ENCODE data around the gene BPIFB6. TPM values are rescaled to one million over a fixed set of nuclear protein-coding genes. Genes with fewer than 3 reads are reported as not detected.

The BPIFB6 gene
- polyA plus RNA-seq, 1 donor (not counting 4 experiments of a cell fraction or from before 2014, with no cell fraction given), result not detected

GRCh38 chr20:33034901-33035492, 3.5 kb downstream of the BPIFB6 start:
- H3K4me3 ChIP-seq (ENCODE audit: control insufficient read depth in 2 of 3, extremely low read depth in 1 of 3, insufficient read depth in 2 of 3, low read depth in 1 of 3, low read length in 3 of 3), result no peak overlapping the region
- no peak overlapping the region for H3K9ac ChIP-seq (ENCODE audit: control insufficient read depth, extremely low read depth, insufficient read depth, low read length)
- no peaks in the 10 kb centered on the region for H3K4me1 ChIP-seq (ENCODE audit: control insufficient read depth, extremely low read depth, insufficient read depth, low read length)
- H3K9me1 ChIP-seq (ENCODE audit: control insufficient read depth, extremely low read depth, insufficient read depth, low read length), result no peaks in the 10 kb centered on the region
- DNase-seq (ENCODE audit: low read depth, low spot score) (no peak), FAIRE-seq (no peak)
- dilution Hi-C loops (cut with MboI; ENCODE audit: extremely low pct_ligation_motif_present, low sequenced_read_pairs), result no loop called here
- H3K27me3 ChIP-seq (ENCODE audit: control insufficient read depth, extremely low read depth, insufficient read depth, low read length), result peaks cover 2% of the 10 kb centered on the region
- no peaks in the 10 kb centered on the region for H3K36me3 ChIP-seq (ENCODE audit: control insufficient read depth in 2 of 2, extremely low read depth in 1 of 2, insufficient read depth in 2 of 2, low read length in 2 of 2)
- no peak overlapping the region for H2AFZ ChIP-seq (ENCODE audit: control insufficient read depth, low read length)
- no peaks in the 10 kb centered on the region for H3K79me2 ChIP-seq (ENCODE audit: control insufficient read depth, insufficient read depth, low read length)
- no peaks in the 10 kb centered on the region for H4K20me1 ChIP-seq (ENCODE audit: control insufficient read depth, extremely low read depth, insufficient read depth, low read length)
- no peak for TF ChIP-seq EZH2 (IDR thresholded peaks at IDR 0.05; ENCODE audit: low read length)
- TF ChIP-seq, protein P1, sequence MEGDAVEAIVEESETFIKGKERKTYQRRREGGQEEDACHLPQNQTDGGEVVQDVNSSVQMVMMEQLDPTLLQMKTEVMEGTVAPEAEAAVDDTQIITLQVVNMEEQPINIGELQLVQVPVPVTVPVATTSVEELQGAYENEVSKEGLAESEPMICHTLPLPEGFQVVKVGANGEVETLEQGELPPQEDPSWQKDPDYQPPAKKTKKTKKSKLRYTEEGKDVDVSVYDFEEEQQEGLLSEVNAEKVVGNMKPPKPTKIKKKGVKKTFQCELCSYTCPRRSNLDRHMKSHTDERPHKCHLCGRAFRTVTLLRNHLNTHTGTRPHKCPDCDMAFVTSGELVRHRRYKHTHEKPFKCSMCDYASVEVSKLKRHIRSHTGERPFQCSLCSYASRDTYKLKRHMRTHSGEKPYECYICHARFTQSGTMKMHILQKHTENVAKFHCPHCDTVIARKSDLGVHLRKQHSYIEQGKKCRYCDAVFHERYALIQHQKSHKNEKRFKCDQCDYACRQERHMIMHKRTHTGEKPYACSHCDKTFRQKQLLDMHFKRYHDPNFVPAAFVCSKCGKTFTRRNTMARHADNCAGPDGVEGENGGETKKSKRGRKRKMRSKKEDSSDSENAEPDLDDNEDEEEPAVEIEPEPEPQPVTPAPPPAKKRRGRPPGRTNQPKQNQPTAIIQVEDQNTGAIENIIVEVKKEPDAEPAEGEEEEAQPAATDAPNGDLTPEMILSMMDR (optimal IDR thresholded peaks at IDR 0.05 in 1 of 3, IDR thresholded peaks at IDR 0.05 in 1 of 3, conservative IDR thresholded peaks at IDR 0.05 in 1 of 3; ENCODE audit: extremely low read depth in 1 of 3, insufficient read depth in 2 of 3, low read length in 3 of 3), result no peak
- no peak overlapping the region for H3K4me2 ChIP-seq (ENCODE audit: control insufficient read depth, extremely low read depth, insufficient read depth, low read depth, low read length)
- no peaks in the 10 kb centered on the region for H3K9me3 ChIP-seq (ENCODE audit: control insufficient read depth, low read depth, low read length)
- H3K27ac ChIP-seq (ENCODE audit: control insufficient read depth, insufficient read depth, low read length), result no peak overlapping the region

DNA sequence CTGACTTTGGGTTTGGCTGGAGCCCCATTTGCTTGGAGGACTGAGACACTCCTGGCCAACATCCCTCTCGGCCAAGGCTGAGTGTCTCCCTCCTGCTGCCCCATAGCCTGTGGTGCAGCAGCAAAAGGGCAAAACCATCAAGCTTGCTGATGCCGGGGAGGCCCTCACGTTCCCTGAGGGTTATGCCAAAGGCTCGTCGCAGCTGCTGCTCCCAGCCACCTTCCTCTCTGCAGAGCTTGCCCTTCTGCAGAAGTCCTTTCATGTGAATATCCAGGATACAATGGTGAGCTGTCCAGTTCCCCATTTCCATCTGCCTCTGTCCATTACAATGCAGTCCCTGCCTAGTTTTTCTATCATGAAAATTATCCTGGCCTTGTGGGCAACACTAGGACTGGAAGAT, 6.0 kb downstream of the BPIFB6 start:
- Histone ChIP-seq H3K4me3 (ENCODE audit: control insufficient read depth in 2 of 3, extremely low read depth in 1 of 3, insufficient read depth in 2 of 3, low read depth in 1 of 3, low read length in 3 of 3) (no peak overlapping the region), H3K27me3 (ENCODE audit: control insufficient read depth, extremely low read depth, insufficient read depth, low read length) (peaks cover 3% of the 10 kb centered on the region), H3K4me1 (ENCODE audit: control insufficient read depth, extremely low read depth, insufficient read depth, low read length) (no peaks in the 10 kb centered on the region), H2AFZ (ENCODE audit: control insufficient read depth, low read length) (no peak overlapping the region), H3K79me2 (ENCODE audit: control insufficient read depth, insufficient read depth, low read length) (no peaks in the 10 kb centered on the region), H3K27ac (ENCODE audit: control insufficient read depth, insufficient read depth, low read length) (no peak overlapping the region), H3K9ac (ENCODE audit: control insufficient read depth, extremely low read depth, insufficient read depth, low read length) (no peak overlapping the region), H4K20me1 (ENCODE audit: control insufficient read depth, extremely low read depth, insufficient read depth, low read length) (no peaks in the 10 kb centered on the region), H3K4me2 (ENCODE audit: control insufficient read depth, extremely low read depth, insufficient read depth, low read depth, low read length) (no peak overlapping the region), H3K9me1 (ENCODE audit: control insufficient read depth, extremely low read depth, insufficient read depth, low read length) (no peaks in the 10 kb centered on the region), H3K9me3 (ENCODE audit: control insufficient read depth, low read depth, low read length) (no peaks in the 10 kb centered on the region), H3K36me3 (ENCODE audit: control insufficient read depth in 2 of 2, extremely low read depth in 1 of 2, insufficient read depth in 2 of 2, low read length in 2 of 2) (no peaks in the 10 kb centered on the region)
- DNase-seq (ENCODE audit: low read depth, low spot score), result no peak
- dilution Hi-C loops (cut with MboI; ENCODE audit: extremely low pct_ligation_motif_present, low sequenced_read_pairs), result no loop called here
- TF ChIP-seq, protein P1 (optimal IDR thresholded peaks at IDR 0.05 in 1 of 3, IDR thresholded peaks at IDR 0.05 in 1 of 3, conservative IDR thresholded peaks at IDR 0.05 in 1 of 3; ENCODE audit: extremely low read depth in 1 of 3, insufficient read depth in 2 of 3, low read length in 3 of 3), result no peak
- no peak for TF ChIP-seq EZH2 (IDR thresholded peaks at IDR 0.05; ENCODE audit: low read length)
- FAIRE-seq, result no peak

Data from keratinocyte (primary cell).